NCI-H446 treated with DMSO at 0.1 percent for 48 hours (cell line): ENCODE results near the gene CSMD2.

Experiments used
- DNase-seq: peaks from one replicate; lab custom pipeline; 2025; lab: John Stamatoyannopoulos, UW

CSMD2 gene

GRCh38 chr1:33899746-33900145 lies 265.3 kb downstream of the CSMD2 start:
- no peak for DNase-seq

DNA sequence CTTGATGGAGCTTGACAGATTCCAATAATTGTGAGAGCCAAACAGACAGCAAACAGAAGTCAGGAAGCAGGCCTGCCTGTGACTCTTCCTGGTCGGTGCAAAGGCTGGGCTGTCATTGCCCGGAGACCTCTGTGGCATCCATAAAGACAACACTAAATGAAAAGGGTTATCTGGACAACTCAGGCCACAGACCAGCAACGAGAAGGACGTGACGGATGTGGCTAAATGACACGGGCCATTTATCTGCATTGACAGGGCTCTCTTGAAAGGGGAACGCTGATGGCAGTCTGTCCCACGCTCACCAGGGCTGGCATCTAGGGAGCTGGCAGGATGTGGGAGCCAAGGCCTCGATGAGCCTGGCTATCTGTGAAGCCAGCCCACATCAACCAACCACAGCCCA lies 266.1 kb downstream of the CSMD2 start:
- DNase-seq = no peak

DNA sequence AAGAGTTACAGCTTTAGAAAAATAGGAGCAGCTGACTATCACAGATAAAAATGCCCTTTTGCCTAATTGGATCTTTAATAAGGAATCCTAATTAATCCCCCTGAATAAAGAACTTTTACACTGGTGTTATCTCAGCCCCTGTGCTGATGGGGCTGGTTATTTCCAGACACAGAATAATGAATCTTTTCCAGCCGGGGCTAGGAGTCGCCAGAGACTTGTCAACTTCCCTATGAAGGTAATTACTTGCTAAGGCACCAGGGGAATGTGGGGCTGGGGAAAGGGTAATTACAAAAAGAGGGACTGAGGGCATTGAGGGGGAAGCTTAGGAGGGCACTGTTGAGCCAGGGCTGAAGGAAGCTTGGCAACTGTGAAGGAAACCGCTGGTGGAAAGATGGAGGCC lies 266.6 kb downstream of the CSMD2 start:
- no peak for DNase-seq

- DNase-seq = no peak
Observed at GRCh38 chr1:33897092-33897725, 267.8 kb downstream of the CSMD2 start.

GRCh38 chr1:33895976-33896375 lies 269.1 kb downstream of the CSMD2 start:
- DNase-seq = no peak

DNA sequence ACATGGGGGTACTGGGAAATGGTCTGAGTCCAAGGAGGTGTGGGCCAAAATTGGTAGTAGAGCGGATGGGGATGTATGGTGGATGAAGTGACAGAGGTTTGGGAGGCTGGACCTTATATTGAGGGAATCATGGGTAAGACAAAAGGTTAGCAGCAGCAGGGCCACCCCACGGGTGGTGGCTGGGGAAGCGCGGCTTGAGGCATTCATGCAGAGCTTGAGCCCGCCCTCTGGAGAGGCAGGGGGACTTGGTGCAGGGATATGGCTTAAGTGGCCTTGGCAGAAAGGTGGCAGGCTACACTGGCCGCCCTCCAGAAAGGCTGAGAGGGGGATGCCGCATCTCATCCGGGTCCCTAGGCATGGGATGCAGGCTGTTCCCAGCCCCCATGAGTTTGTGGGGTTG lies 269.6 kb downstream of the CSMD2 start:
- no peak for DNase-seq

GRCh38 chr1:33893147-33893830 lies 271.7 kb downstream of the CSMD2 start:
- DNase-seq = no peak

- no peak for DNase-seq
Observed at GRCh38 chr1:33886496-33886895, 278.5 kb downstream of the CSMD2 start.

- no peak for DNase-seq
Observed at GRCh38 chr1:33880305-33880704, 284.7 kb downstream of the CSMD2 start.

GRCh38 chr1:33878392-33878791 lies 286.6 kb downstream of the CSMD2 start:
- DNase-seq = no peak

DNA sequence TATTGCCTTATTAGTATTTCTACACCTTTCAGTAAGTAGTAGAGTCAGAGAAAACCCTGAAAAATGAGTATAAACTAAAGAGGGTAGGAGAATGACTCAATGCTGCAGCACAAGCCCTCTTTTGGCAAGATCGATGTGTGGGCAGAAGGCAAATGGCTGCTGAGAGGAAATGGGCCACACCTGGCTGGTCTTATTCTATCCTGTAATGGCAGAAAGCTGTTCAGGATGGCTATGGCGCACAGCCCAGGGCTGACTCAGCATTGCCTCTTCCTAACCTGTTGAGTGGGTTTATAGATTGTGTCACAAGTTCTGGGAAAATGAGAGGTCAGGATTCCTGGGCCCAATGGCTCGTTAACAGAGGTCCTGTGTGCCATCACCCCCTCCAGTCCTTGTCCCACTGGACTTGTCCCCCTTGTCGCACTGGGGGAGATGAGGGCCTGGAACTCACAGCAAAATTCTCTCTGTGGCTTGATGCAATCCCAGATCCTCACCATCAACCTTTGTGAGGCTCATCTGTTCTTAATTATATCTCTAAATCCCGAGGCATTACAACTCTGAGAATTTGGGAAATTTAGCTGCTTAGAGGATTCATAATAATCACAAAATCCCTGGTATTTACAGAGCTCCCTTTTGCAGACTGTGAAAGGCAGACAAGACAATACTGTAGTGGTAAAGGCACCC lies 287.9 kb downstream of the CSMD2 start:
- peak; percentile 80 for DNase-seq

GRCh38 chr1:33875862-33876261 lies 289.2 kb downstream of the CSMD2 start:
- DNase-seq = no peak

- DNase-seq = no peak
Observed at GRCh38 chr1:33874636-33875035, 290.4 kb downstream of the CSMD2 start.

DNA sequence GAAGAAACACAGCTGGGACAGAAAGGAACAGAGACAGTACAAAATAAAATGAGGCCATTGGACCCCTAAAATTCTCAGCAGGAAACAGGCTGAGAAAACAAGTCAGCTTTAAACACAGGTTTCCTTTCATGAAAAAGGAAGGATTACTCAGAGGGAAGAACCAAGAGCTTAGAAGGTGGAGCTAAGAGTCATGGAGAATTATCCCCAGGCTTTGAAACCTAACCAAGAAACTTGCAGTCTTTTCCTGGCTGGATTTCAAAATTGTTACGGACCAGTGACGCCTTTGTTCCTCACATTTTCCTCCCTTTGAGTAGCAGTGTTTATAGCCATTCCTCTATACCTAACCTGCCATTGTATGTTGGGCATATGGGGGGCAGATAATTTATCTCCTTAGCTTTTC lies 292.3 kb downstream of the CSMD2 start:
- DNase-seq = no peak

DNA sequence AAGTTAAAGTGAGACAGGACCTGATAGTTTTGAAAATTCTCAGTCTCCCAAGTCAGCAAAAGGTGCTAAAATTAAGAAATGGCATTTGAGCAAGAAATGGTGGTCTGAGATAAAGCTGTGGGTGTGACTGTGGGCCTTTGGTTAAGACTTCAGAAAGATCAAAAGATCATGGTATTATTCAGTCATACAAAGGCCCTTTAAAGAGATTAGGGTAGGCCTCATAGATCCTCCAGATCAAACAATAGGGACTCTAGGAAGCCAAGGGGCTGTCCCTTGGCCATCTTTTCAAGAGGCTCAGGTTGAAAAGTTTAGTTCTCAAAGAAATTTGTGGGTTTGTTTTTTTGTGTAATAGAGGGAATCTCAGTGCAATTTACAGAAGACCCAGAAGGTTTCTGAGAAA lies 292.8 kb downstream of the CSMD2 start:
- no peak for DNase-seq

DNA sequence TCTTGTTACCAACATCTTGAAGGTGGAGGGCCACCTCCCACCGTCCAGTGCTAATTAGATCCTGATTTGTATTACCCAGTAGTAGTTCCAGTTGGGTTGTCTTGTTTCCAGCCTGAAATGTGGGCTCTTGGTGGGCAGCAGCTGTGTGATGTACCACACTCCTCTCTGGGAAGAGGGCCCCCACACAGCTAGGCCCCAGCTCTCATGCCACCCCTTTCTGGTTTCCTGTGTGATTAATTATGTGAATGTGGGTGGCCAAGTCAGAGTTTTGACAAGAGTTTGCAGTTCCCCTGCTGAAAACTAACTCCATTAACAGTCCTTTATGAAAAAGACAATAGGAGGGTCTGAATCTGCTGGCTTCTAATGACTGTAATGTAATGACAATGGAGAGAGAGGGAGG lies 297.3 kb downstream of the CSMD2 start:
- DNase-seq = no peak

DNA sequence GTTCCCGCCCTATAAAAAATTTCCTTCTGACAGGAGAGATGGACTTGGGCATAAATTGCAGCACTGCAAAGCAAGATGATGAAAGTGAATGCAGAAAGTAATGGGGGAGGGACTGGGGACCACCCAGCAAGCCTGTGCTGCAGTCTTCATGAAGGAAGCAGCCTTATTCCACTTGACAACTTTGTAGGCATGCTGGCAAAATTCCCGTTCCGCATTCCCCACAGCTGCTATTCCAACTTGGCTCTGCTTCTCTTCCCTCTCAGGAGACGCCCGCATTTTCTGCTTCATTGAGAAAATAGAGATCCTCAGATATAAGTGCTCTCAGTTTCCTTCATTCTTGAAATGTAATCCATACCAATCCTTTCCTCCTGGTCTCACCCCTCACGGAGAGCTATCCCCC lies 298.7 kb downstream of the CSMD2 start:
- peak; percentile 49 for DNase-seq

GRCh38 chr1:33864460-33865389 lies 300.3 kb downstream of the CSMD2 start:
- peak; percentile 4 for DNase-seq

DNA sequence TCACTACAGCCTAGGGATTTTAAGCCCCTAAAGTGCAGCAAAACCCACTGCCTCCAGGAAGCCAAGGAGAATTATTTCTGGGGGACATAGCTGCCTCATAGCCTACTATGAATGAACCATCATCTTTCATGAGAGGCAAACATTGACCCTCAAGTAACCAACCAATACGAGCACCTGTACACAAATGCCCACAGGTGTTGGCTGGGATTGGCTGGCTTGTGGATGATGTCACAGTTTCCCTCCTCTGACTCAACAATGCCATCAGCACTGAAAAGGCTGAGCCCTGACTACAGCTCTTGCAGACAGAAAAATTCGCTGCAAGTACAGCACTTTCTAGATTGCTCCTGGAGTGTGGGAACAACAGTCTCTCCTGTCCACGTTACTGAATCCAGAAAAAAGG lies 301.3 kb downstream of the CSMD2 start, which contains the start of gene HMGB4:
HMGB4 (plus strand) TSS at position 301 of the 400 bp plus-strand sequence. CDS start 113 bp downstream, outside the sequence.
- DNase-seq = no peak

- DNase-seq = no peak
Observed at GRCh38 chr1:33860671-33861070, 304.4 kb downstream of the CSMD2 start.

DNA sequence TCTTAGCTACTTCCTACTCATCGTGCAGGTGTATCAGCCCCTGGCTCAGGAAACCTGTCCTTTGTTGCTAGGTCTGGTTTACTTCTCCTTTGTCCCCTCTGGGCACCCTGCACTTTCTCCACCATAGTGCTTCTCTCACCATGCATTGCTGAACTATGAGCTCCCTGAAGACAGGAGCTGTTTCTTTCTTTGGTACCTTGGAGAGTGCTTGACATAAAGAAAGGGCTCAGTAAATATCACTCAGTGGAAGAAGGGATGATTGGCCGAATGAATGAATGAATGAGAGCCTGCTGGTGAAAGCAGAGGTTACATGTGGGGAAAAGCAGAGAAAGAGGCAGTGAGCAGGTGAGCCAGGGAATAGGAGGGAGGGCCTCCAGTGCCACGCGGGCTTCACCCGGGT lies 310.9 kb downstream of the CSMD2 start:
- DNase-seq = no peak

DNA sequence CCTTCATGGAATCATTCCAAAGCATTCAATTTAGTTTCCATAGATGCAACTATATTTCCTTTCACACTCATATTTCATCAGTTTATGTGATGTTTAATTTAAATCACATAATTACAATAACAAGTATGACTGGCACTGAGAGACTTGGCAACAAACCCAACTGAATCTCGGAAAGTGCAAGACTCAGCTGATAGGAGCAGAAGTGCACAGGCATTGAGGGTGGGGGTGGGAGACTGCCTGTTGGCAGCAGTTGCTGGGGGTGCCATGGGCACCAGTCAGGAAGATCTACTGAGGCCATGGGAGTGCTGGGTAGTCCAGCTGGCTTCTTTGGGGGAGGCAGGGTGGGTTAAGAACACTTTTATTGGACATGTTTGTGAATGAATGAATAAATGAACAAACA lies 311.6 kb downstream of the CSMD2 start:
- no peak for DNase-seq
